Measurements from ENCODE around the gene TMEM126B. TPM values are rescaled to one million over a fixed set of nuclear protein-coding genes. Genes with fewer than 3 reads are reported as not detected.

Gene TMEM126B
- total and polyA plus RNA-seq, 2 of the 13 experiments (the other 11 are each of a cell fraction or from before 2014, with no cell fraction given), result 33.6 to 54.8 TPM

- peak; percentile 59; the same call in 1 of the 2 replicates for TF ChIP-seq ZNF33A (CRISPR knock-in tag; IDR thresholded peaks at IDR 0.05; ENCODE audit: borderline replicate concordance)
- TF ChIP-seq CTCF (CRISPR knock-in tag; IDR thresholded peaks at IDR 0.05), result no peak; the same call in 1 of the 2 replicates
- no peak for TF ChIP-seq PAF1 (CRISPR knock-in tag; IDR thresholded peaks at IDR 0.05)
- TF ChIP-seq FOXA3 (CRISPR knock-in tag; IDR thresholded peaks at IDR 0.05), result 0 out of 2 replicates have a peak, but pooled peaks have one; percentile 32
- TF ChIP-seq HIVEP1 (CRISPR knock-in tag; IDR thresholded peaks at IDR 0.05), result no peak
- 0 out of 2 replicates have a peak, but pooled peaks have one; percentile 50 for TF ChIP-seq ZBTB20 (CRISPR knock-in tag; IDR thresholded peaks at IDR 0.05; ENCODE audit: borderline replicate concordance, low read depth)
- TF ChIP-seq HNRNPL (IDR thresholded peaks at IDR 0.05; ENCODE audit: low read depth, low read length), result no peak
- no peak for TF ChIP-seq ZSCAN25 (CRISPR knock-in tag; IDR thresholded peaks at IDR 0.05)
- TF ChIP-seq MXD1 (CRISPR knock-in tag; IDR thresholded peaks at IDR 0.05), result no peak
- TF ChIP-seq ZBTB1 (CRISPR knock-in tag; IDR thresholded peaks at IDR 0.05; ENCODE audit: borderline replicate concordance), result no peak
- peak; percentile 34; the same call in 1 of the 2 replicates for TF ChIP-seq ZNF451 (CRISPR knock-in tag; IDR thresholded peaks at IDR 0.05)
- TF ChIP-seq FOXO1 (CRISPR knock-in tag; IDR thresholded peaks at IDR 0.05), result peak; percentile 43; the same call in 1 of the 2 replicates
- TF ChIP-seq ZSCAN9 (CRISPR knock-in tag; IDR thresholded peaks at IDR 0.05; ENCODE audit: borderline replicate concordance), result no peak; the same call in 1 of the 2 replicates
- no peak for TF ChIP-seq CEBPZ (IDR thresholded peaks at IDR 0.05; ENCODE audit: low read length)
- TF ChIP-seq ZBTB49 (CRISPR knock-in tag; IDR thresholded peaks at IDR 0.05; ENCODE audit: borderline replicate concordance), result no peak
- TF ChIP-seq ZNF780A (CRISPR knock-in tag; IDR thresholded peaks at IDR 0.05), result no peak
- no peak for TF ChIP-seq IRF1 (CRISPR knock-in tag; IDR thresholded peaks at IDR 0.05; ENCODE audit: low read depth)
- 0 out of 2 replicates have a peak, but pooled peaks have one; percentile 57 for TF ChIP-seq AHR (CRISPR knock-in tag; IDR thresholded peaks at IDR 0.05)
- TF ChIP-seq CBX1 (IDR thresholded peaks at IDR 0.05; ENCODE audit: low read depth), result no peak
Measured at GRCh38 chr11:85647604-85648299, 19.4 kb downstream of the TMEM126B start, which contains the start of gene TMEM126A (continued).
